Calu3 (cell line): Measurements from ENCODE around the gene CPT1A. TPM values are rescaled to one million over a fixed set of nuclear protein-coding genes. Genes with fewer than 3 reads are reported as not detected.

Experiments used
- BruUV-seq: library from RNA; stranded (reverse); fragments of 400-500 nt; replicated peaks from 2 replicates; lab custom pipeline; 2021; lab: Mats Ljungman, UMichigan
- CTCF ChIA-PET: fragments of 300-600 bp; sonication (Branson Sonifier 250); formaldehyde crosslinking; loops from one replicate; lab custom pipeline; 2022; ENCODE audit warnings: antibody characterized with exemption; lab: Charles Lee
- DNase-seq: peaks from one replicate; pipeline ENCODE4 v3.0.0; 2022
- H3K27ac Mint-ChIP-seq: one replicate; pipeline ENCODE4 v1.8.0; 2022; ENCODE audit warnings: mixed read lengths; ENCODE audit not compliant: unreplicated experiment
- H3K27me3 Mint-ChIP-seq: one replicate; pipeline ENCODE4 v1.8.0; 2022; ENCODE audit warnings: mixed read lengths; ENCODE audit not compliant: unreplicated experiment
- H3K36me3 Mint-ChIP-seq: one replicate; pipeline ENCODE4 v1.8.0; 2022; ENCODE audit warnings: mild to moderate bottlenecking, moderate library complexity, mixed read lengths; ENCODE audit not compliant: insufficient read depth, unreplicated experiment
- H3K4me1 Mint-ChIP-seq: one replicate; pipeline ENCODE4 v1.8.0; 2022; ENCODE audit warnings: mild to moderate bottlenecking, low read depth, mixed read lengths; ENCODE audit not compliant: unreplicated experiment
- H3K4me3 Mint-ChIP-seq: one replicate; pipeline ENCODE4 v1.8.0; 2022; ENCODE audit warnings: mild to moderate bottlenecking, low read depth, moderate library complexity, mixed read lengths; ENCODE audit not compliant: unreplicated experiment
- H3K9me3 Mint-ChIP-seq: one replicate; pipeline ENCODE4 v1.8.0; 2022; ENCODE audit warnings: low read depth, mixed read lengths; ENCODE audit not compliant: unreplicated experiment
- intact Hi-C: fragments of 100-400 bp; cut with micrococcal nuclease; formaldehyde crosslinking; loops from one replicate; pipeline ENCODE4 v1.10.0; 2022; ENCODE audit not compliant: unreplicated experiment
- total RNA-seq: library from RNA; stranded (reverse); gene quantifications from 2 replicates; pipeline ENCODE4 v1.2.3, GENCODE V29; 2022
- TF ChIP-seq, protein P1 (sequence below): fragments of 200-600 bp; IDR thresholded peaks from one replicate; pipeline ENCODE4 v1.8.0; 2022; ENCODE audit warnings: antibody characterized with exemption; ENCODE audit not compliant: unreplicated experiment

CPT1A gene
- total RNA-seq, 1 experiment from 2014 or later: 45.9 TPM

DNA sequence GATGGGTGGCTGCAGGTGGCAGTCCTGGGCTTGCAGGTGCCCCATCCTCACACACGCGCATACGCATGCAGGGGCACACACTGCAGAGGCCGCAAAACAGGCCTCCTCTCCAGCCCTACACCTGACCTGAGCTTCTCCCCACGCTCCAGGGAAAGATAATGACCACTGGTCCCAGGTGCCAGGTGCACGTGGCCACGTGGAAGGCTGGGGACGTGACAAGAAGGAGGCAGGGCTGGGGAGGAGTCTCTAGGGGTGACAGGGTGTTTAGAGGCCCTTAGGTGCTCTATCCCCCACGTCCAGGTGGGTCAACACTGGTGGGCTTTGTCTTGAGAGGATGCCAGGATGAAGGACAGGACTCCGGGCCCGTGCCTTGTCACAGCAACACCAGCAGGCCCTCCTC, 23.5 kb upstream of the CPT1A start:
- intact Hi-C loops: no loop called here
- CTCF ChIA-PET: no interaction called here
- no peak for DNase-seq
- Mint-ChIP-seq H3K4me1 (peaks cover 21% of the 10 kb centered on the region), H3K27me3 (peaks cover 23% of the 10 kb centered on the region), H3K36me3 (peaks cover 7% of the 10 kb centered on the region), H3K4me3 (no peak overlapping the region), H3K27ac (no peak overlapping the region), H3K9me3 (no peaks in the 10 kb centered on the region)
- no TSS peak for BruUV-seq
- TF ChIP-seq, protein P1, sequence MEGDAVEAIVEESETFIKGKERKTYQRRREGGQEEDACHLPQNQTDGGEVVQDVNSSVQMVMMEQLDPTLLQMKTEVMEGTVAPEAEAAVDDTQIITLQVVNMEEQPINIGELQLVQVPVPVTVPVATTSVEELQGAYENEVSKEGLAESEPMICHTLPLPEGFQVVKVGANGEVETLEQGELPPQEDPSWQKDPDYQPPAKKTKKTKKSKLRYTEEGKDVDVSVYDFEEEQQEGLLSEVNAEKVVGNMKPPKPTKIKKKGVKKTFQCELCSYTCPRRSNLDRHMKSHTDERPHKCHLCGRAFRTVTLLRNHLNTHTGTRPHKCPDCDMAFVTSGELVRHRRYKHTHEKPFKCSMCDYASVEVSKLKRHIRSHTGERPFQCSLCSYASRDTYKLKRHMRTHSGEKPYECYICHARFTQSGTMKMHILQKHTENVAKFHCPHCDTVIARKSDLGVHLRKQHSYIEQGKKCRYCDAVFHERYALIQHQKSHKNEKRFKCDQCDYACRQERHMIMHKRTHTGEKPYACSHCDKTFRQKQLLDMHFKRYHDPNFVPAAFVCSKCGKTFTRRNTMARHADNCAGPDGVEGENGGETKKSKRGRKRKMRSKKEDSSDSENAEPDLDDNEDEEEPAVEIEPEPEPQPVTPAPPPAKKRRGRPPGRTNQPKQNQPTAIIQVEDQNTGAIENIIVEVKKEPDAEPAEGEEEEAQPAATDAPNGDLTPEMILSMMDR: no peak

DNA sequence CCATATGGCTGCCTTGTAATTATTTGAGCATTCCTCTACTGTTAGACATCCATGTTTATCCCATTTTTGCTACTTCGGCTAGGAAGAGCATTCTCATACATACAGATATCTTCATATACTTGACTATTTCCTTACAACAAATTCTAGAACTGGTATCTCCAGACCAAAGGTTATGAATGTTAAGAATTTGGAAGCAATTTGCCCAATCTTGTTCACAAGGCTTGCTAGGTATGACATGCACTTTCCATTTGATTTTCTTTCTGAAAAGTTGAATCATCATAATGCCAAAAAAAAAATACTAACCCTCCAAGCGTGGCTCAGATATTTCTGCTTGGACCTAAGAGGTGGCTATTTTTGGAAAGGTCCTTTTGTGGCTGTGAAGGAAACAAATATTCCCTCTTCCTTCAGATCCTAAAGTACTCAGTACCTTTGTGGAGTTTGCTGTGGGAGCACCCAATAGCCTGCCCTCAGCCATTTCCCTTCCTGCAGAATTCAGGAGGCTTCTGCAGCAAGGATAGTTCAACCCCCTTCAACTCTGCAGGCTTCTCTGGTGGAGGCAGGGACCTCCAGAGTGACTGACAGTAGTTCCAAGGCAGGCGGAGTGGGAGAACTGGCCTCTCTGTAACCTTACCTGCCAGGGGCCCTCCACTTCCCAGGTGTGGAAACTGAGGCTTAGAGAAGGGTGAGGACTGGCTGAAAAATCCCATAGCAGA, 22.0 kb upstream of the CPT1A start:
- no peak overlapping the region for H3K4me3 Mint-ChIP-seq
- CTCF ChIA-PET: no interaction called here
- H3K27me3 Mint-ChIP-seq: peaks cover 15% of the 10 kb centered on the region
- no peaks in the 10 kb centered on the region for H3K9me3 Mint-ChIP-seq
- TF ChIP-seq, protein P1: no peak
- peaks cover 6% of the 10 kb centered on the region for H3K4me1 Mint-ChIP-seq
- H3K36me3 Mint-ChIP-seq: no peaks in the 10 kb centered on the region
- no TSS peak for BruUV-seq
- no peak for DNase-seq
- H3K27ac Mint-ChIP-seq: no peak overlapping the region
- intact Hi-C loops: no loop called here

DNA sequence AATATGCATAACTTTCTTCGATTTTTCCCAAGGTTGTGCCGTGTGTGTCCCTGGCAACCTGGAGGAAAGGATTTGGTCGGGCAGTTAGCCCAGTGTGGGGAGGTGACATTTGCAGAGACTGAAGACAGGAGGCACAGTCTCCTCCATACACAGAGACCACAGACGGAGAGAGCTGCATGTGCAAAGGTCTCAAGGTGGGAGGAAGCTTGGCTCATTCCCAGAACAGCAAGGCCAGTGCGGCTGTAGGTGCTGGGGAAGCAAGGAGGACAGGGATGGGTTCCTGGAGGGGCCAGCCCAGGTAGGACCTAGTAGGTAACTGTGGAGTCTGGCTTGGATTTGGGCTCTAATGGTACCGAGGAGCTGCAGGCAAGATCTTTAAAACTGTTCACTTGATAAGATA, 20.7 kb upstream of the CPT1A start:
- CTCF ChIA-PET: no interaction called here
- TF ChIP-seq, protein P1: no peak
- intact Hi-C loops: no loop called here
- peaks cover 6% of the 10 kb centered on the region for H3K4me1 Mint-ChIP-seq
- no peak overlapping the region for H3K4me3 Mint-ChIP-seq
- H3K27ac Mint-ChIP-seq: no peak overlapping the region
- no peaks in the 10 kb centered on the region for H3K36me3 Mint-ChIP-seq
- DNase-seq: no peak
- H3K9me3 Mint-ChIP-seq: no peaks in the 10 kb centered on the region
- no TSS peak for BruUV-seq
- H3K27me3 Mint-ChIP-seq: peaks cover 7% of the 10 kb centered on the region

DNA sequence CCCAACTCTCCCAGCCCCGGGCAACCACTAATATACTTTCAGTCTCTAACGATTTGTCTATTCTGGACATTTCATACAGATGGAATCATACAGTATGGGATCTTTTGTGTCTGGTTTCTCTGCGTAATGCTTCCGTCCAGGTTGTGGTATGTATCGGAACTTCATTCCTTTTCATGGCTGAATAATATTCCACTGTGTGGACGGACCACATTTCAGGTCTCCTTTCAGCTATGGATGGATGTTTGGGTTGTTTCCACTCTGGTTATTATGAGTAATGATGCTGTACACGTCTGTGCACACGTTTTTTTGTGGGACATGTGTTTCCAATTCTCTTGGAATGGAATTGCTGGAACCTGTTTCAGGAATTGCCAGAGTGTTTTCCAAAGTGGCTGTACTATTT, 17.4 kb upstream of the CPT1A start:
- DNase-seq: no peak
- Mint-ChIP-seq H3K36me3 (no peaks in the 10 kb centered on the region), H3K9me3 (no peaks in the 10 kb centered on the region), H3K27me3 (peaks cover 2% of the 10 kb centered on the region), H3K4me3 (no peak overlapping the region), H3K4me1 (peaks cover 14% of the 10 kb centered on the region), H3K27ac (no peak overlapping the region)
- CTCF ChIA-PET: no interaction called here
- TF ChIP-seq, protein P1: no peak
- BruUV-seq: no TSS peak
- intact Hi-C loops: no loop called here
